ENCODE data around the gene CDIPT. TPM values are rescaled to one million over a fixed set of nuclear protein-coding genes. Genes with fewer than 3 reads are reported as not detected.

Gene CDIPT
- total RNA-seq, 2 experiments from 2014 or later = 43.5 to 52.4 TPM

DNA sequence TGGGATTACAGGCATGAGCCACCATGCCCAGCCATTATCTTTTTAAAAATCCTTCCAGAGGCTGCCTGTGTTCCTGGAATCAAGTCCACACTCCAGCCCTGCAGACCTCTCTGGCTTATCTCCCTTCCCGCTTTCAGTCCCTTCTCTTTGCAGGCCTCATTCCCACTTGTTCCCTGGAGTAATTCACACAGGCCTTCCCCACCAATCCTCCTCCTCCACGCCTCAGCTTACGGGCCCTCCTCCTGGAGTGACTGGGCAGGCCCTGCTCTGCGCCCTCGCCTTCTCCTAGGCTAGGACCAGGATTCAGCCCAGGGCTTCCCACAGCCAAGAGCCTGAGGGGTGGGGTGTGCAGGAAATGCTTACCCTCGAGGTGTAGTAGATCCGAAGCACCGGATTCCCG is 2.8 kb downstream of the CDIPT start:
- no peak for TF ChIP-seq EZH2phosphoT487 (IDR thresholded peaks at IDR 0.05; ENCODE audit: borderline replicate concordance, low read depth, low read length)
- TF ChIP-seq, protein P1, sequence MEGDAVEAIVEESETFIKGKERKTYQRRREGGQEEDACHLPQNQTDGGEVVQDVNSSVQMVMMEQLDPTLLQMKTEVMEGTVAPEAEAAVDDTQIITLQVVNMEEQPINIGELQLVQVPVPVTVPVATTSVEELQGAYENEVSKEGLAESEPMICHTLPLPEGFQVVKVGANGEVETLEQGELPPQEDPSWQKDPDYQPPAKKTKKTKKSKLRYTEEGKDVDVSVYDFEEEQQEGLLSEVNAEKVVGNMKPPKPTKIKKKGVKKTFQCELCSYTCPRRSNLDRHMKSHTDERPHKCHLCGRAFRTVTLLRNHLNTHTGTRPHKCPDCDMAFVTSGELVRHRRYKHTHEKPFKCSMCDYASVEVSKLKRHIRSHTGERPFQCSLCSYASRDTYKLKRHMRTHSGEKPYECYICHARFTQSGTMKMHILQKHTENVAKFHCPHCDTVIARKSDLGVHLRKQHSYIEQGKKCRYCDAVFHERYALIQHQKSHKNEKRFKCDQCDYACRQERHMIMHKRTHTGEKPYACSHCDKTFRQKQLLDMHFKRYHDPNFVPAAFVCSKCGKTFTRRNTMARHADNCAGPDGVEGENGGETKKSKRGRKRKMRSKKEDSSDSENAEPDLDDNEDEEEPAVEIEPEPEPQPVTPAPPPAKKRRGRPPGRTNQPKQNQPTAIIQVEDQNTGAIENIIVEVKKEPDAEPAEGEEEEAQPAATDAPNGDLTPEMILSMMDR (conservative IDR thresholded peaks at IDR 0.05; ENCODE audit: low read length) = no peak
- Histone ChIP-seq H3K9me3 (ENCODE audit: low read length) (no peaks in the 10 kb centered on the region), H2AFZ (ENCODE audit: low read length) (no peak overlapping the region), H3K79me2 (ENCODE audit: insufficient read depth, low read depth, low read length) (peaks cover 8% of the 10 kb centered on the region; the same call in 1 of the 2 replicates), H3K36me3 (ENCODE audit: insufficient read depth, low read length) (peaks cover 23% of the 10 kb centered on the region; the same call in 1 of the 2 replicates), H3K4me2 (ENCODE audit: low read length) (no peak overlapping the region), H3K9me2 (ENCODE audit: insufficient read depth, low read length) (no peaks in the 10 kb centered on the region), H3K4me1 (ENCODE audit: insufficient read depth, low read length, poor library complexity, severe bottlenecking) (peaks cover 11% of the 10 kb centered on the region), H3K4me3 (ENCODE audit: low read depth, low read length, poor library complexity, severe bottlenecking) (no peak overlapping the region), H4K20me1 (ENCODE audit: insufficient read depth, low read length) (no peaks in the 10 kb centered on the region), H3K27ac (ENCODE audit: low read depth, low read length, poor library complexity, severe bottlenecking) (no peak overlapping the region)
- DNase-seq (ENCODE audit: low spot score) = no peak
- ChIA-PET CTCF (ENCODE audit: unreplicated experiment) (no interaction called here), POLR2A (no interaction called here)
- no TSS peak for BruUV-seq (replicated peaks)
- intact Hi-C loops (cut with micrococcal nuclease; ENCODE audit: unreplicated experiment) = loop anchor here (5.0 kb wide), 1 partner anchor 162 kb away; the partner anchor contains the start of gene C16orf92

DNA sequence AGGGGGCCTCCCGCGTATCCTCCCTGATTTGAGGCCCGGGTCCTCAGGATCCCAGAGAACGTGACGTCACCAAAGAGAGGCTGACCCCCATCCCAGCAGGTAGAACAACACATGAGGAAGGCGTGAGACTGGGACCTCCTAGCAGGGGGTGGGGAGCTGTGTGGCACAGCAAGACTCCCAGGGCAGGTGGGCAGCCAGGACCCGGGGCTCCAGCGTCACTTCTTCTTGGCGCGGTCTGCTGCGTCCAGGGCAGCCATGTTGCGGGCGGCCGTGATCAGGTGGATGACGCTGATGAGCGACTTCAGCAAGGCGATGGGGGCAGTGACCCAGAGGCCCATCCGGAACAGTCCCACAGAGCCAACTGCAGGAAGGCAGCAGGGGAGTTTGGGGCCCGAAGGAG is 4.1 kb downstream of the CDIPT start:
- no peak for DNase-seq (ENCODE audit: low spot score)
- peaks cover 23% of the 10 kb centered on the region; the same call in 1 of the 2 replicates for H3K36me3 ChIP-seq (ENCODE audit: insufficient read depth, low read length)
- H3K4me2 ChIP-seq (ENCODE audit: low read length) = no peak overlapping the region
- no TSS peak for BruUV-seq (replicated peaks)
- intact Hi-C loops (cut with micrococcal nuclease; ENCODE audit: unreplicated experiment) = no loop called here
- H3K4me3 ChIP-seq (ENCODE audit: low read depth, low read length, poor library complexity, severe bottlenecking) = no peak overlapping the region
- peaks cover 8% of the 10 kb centered on the region; the same call in 1 of the 2 replicates for H3K79me2 ChIP-seq (ENCODE audit: insufficient read depth, low read depth, low read length)
- H4K20me1 ChIP-seq (ENCODE audit: insufficient read depth, low read length) = no peaks in the 10 kb centered on the region
- POLR2A ChIA-PET = no interaction called here
- peaks cover 11% of the 10 kb centered on the region for H3K4me1 ChIP-seq (ENCODE audit: insufficient read depth, low read length, poor library complexity, severe bottlenecking)
- no peaks in the 10 kb centered on the region for H3K9me2 ChIP-seq (ENCODE audit: insufficient read depth, low read length)
- H3K9me3 ChIP-seq (ENCODE audit: low read length) = no peaks in the 10 kb centered on the region
- no peak overlapping the region for H3K27ac ChIP-seq (ENCODE audit: low read depth, low read length, poor library complexity, severe bottlenecking)
- TF ChIP-seq EZH2phosphoT487 (IDR thresholded peaks at IDR 0.05; ENCODE audit: borderline replicate concordance, low read depth, low read length) = no peak
- TF ChIP-seq, protein P1 (conservative IDR thresholded peaks at IDR 0.05; ENCODE audit: low read length) = no peak
- CTCF ChIA-PET (ENCODE audit: unreplicated experiment) = no interaction called here
- no peak overlapping the region for H2AFZ ChIP-seq (ENCODE audit: low read length)

DNA sequence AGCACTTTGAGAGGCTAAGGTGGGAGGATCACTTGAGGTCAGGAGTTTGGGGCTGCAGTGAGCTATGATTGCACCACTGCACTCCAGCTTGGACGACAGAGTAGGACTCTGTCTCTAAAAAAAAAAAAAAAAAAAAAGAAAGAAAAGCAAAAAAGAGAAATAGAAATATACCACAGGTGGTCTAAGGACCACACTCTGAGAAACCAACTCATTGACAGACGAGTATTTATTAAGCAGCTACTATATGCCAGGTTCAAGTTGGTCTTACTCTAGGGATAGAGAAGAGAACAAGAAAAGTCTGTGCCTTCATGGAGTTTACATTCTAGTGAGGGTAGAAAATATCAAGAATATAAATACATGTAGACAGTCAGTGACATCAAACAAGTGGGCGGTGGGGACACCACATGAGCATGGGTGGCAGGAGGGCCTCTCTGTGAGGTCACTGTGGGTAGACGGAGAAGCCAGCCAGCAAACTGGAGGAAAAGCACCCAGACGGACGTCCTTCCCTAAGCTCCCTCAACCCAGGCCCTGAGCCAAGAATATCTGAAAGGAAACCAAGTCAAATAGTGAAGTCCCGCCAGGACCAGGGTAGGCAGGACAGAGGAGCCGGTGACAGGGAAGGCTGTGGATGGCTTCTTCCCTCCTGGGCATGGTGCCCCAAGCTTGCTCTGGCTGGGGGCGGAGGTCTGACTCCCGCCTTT is 4.7 kb downstream of the CDIPT start:
- TF ChIP-seq, protein P1 (conservative IDR thresholded peaks at IDR 0.05; ENCODE audit: low read length) = no peak
- TF ChIP-seq EZH2phosphoT487 (IDR thresholded peaks at IDR 0.05; ENCODE audit: borderline replicate concordance, low read depth, low read length) = no peak
- Histone ChIP-seq H3K79me2 (ENCODE audit: insufficient read depth, low read depth, low read length) (peaks cover 8% of the 10 kb centered on the region; the same call in 1 of the 2 replicates), H2AFZ (ENCODE audit: low read length) (no peak overlapping the region), H3K4me3 (ENCODE audit: low read depth, low read length, poor library complexity, severe bottlenecking) (no peak overlapping the region), H3K27ac (ENCODE audit: low read depth, low read length, poor library complexity, severe bottlenecking) (no peak overlapping the region), H3K4me1 (ENCODE audit: insufficient read depth, low read length, poor library complexity, severe bottlenecking) (peaks cover 7% of the 10 kb centered on the region), H4K20me1 (ENCODE audit: insufficient read depth, low read length) (no peaks in the 10 kb centered on the region), H3K36me3 (ENCODE audit: insufficient read depth, low read length) (peaks cover 23% of the 10 kb centered on the region; the same call in 1 of the 2 replicates), H3K9me3 (ENCODE audit: low read length) (no peaks in the 10 kb centered on the region), H3K4me2 (ENCODE audit: low read length) (no peak overlapping the region), H3K9me2 (ENCODE audit: insufficient read depth, low read length) (no peaks in the 10 kb centered on the region)
- ChIA-PET POLR2A (no interaction called here), CTCF (ENCODE audit: unreplicated experiment) (no interaction called here)
- no peak for DNase-seq (ENCODE audit: low spot score)
- BruUV-seq (replicated peaks) = TSS peak; percentile 55
- intact Hi-C loops (cut with micrococcal nuclease; ENCODE audit: unreplicated experiment) = no loop called here
